Activated CD4-positive, alpha-beta T cell treated with anti-CD3 and anti-CD28 coated beads, Interleukin-2, Interleukin-4, amounts not matched to agents 100 ng/mL and 50 ng/mL, durations not matched to agents 16 hours and 8 hours (primary cell): Measurements from ENCODE around the gene SNRPA1.

Experiments used
- DNase-seq: peaks from one replicate; pipeline ENCODE4 v3.0.0-alpha.2; 2020; ENCODE audit warnings: low spot score

Gene SNRPA1

DNA sequence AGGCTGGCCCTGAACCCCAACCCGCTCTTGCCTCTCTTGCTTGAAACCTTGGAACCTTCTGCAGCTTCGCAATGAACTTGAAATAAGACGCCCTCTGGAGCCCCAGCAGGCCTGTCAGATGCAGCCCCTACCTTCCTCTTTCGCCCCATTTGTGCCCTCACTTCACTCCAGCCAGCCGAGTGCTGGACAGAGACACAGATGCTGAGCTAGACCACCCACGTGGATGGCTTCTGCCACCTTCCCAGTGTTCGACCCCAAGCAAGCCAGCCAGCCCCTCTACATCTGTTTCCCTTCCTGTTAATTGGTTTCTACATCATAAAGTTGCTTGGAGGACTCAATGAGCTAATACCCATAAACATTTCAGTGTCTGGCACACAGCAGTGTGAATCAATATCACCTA, 23.8 kb upstream of the SNRPA1 start:
- DNase-seq = no peak

DNA sequence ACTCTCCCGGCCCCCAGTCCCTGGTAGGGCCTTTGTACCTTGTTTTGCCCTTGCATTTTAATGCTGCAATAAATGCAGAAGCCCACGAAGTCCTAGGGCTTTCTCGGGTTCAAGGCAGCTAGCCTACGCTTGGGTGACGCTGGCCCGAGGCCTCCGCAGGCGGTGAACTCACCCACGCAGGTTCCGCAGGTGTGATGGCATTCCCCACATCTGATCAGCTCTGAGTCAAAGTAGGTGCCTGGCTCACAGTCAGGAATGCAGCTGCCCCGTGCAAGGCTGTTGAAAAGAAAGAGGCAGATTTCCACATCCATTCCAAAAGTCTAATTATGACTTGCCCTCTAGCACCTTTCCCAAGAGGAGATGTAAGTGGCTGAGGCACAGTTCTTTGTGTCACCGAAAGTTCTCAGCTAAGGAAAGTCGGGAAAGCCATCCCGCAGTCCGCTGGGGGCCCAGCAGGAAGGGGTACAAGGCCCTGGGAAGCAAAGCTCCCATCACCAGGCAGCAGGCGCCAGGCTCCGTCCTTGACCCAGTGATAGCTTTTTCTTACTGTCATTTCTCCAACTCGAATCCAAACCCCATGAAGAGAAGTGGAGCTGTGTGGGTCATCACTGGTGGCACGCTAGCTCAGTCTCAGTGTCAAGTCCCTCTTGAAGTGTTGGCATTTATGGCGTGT, 23.2 kb upstream of the SNRPA1 start:
- no peak for DNase-seq

DNA sequence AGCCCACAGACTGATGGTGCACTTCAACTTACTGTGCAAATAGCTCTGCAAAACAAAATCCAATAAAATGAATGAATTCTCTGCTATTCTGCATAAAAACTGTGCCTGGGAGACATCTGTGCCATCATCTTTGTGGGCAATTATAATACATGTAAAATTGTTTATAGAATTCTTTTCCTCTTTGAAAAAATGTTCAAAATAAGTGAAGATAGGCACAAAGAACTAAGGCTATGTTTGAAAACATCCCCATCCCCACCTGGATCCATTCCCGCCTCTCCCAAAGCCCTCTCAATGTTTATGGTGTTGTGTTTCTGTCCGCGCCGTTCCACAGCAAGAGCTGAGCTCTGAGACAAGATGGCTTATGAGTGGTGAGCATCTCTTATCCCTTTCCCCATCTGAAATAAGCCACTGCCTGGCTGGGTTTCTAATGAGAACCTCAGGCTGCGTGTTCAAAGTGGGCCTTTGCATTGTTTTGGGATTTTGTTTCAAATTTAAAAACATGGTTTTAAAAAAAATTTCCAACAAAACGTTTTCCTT, 22.4 kb upstream of the SNRPA1 start:
- DNase-seq = no peak

DNA sequence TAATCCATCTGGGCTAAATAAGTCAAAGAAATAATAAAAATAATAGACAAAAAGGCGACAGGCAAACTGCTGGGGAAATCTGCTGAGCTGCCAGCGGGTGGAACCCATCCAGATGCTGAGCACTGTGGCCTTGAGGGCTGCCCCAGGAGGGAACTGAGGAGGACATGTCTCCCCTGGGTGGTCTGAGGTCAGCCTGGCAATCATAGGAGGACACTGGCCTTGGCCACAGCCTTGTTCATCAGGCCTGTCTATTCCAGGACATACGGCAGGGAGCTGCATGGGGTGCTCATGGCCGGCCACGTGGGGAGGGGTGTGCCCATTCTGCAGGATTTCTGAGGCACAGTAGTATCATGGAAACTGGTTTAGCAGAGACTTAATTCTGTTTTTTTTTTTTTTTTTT, 21.5 kb upstream of the SNRPA1 start:
- no peak for DNase-seq

DNA sequence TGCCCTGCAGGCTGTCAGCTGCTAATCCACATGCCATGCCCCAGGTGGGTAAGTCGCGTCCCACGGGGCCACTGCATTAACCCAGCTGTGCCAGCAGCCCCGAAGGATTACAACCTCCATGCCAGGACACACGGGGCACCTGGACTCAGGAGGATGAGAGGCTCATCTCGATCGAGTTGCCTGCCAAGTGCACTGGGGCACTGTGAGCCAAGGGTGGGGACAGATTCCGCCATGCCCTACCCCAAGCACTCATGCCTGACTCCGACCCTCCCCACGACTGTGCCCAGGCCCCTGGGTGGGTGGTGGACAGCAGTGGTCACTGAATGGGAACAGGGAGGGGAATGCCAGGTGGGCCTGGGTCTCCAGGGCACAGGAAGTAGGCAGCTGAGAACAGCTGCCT, 20.7 kb upstream of the SNRPA1 start:
- DNase-seq = no peak

DNA sequence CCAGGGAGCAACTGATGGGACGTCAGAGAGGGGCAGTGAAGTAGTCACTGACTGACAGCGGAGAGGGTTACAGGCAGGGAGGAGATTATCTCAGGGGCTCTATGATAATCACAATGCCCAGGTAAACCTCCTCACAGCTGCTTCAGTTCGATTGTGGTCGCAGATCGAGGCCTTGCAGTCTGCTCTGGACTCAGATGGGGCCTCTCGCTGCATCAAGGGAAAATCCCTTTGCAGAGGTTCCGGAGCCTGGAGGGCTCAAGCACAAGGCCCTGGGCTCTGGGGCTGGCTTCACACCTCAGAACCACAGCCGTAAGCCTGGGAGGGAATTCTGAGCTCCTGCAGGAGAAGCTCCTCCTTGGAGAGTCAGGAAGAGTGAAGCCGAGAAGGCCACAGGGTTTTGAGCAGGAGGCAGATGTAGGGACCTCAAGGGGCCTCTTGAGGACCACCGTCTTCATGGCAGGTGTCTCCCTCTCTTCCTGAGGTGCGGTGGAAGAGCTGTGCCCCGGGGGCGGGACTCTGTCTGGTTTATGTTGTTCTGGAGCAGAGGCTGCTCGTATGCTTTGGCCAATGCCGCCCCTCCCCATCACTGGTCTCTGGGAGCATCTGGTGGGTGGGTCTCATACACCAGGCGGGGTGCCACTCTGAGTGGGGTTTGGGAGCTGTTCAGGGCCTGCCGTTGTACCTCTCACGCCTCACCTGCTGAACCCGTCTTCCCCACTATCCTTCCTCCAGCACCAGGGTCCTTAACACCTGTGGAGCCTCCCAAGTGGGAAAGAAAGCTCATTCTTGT, 19.5 kb upstream of the SNRPA1 start:
- DNase-seq = no peak

DNA sequence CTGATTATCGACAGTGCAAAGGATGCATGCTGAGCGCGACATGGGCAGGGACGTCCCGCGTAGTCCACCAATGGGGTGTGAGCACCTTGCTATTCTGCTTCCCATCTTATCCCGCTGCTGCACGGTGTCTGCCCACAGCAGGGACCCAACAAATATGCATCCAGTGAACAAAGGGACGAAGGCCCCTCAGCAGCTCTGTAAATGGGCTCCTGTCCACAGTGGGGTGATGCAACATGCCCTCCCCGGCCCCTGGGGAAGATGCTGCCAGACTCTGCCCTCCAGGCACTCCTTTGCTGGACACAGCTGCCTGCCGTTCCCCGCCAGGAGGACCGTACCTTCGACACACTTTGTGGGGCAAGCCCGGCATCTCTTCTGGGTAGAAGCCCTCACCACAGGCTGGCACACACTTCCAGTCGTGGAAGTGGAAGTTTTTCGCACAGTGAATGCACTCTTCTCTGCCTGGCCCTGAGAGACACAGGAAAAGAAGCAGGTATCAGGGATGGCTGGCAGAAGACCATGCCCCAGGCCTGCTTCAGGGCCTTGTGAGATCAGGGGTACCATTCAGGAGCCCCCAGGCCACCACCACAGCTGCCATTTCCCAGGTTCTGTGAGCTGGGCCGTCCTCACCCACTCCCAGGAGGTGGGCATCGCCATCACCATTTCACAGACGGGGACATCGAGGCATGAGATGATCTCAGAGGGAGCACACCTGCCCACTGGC, 18.2 kb upstream of the SNRPA1 start:
- DNase-seq = no peak

DNA sequence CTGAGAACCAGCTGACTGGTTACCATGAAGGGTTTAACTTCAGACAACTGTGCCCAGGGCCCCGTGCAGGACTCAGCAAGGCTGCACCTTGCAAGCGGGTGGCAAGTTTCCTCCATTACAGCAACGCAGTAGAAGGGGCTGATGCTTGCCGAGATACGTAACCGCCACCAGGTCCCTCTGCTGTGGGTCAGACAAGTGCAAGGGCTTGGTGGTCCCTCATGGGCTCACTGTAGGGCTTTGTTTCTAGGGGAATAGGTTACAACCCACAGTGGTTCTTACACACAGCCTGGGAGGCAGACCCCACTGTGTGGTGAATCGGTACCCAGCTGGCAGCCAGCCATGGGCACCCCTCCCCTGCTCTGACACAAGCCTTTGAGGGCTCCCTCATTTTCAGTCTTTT, 15.5 kb upstream of the SNRPA1 start:
- DNase-seq = no peak

DNA sequence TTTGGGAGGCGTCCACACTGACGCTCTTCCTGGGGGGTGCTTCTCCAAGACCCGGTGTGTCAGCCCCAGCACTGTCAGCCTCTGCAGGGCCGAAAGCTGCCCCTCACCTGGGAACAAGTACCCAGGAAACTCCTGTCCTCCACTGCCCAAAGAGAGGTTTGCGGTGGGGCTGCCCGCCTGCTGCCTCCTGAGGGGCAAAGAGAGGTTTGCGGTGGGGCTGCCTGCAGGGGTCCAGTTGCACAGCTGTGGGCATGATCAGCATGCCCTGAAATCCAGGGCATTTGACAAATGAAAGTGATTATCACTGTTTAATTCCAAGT, 15.1 kb upstream of the SNRPA1 start:
- DNase-seq = no peak

DNA sequence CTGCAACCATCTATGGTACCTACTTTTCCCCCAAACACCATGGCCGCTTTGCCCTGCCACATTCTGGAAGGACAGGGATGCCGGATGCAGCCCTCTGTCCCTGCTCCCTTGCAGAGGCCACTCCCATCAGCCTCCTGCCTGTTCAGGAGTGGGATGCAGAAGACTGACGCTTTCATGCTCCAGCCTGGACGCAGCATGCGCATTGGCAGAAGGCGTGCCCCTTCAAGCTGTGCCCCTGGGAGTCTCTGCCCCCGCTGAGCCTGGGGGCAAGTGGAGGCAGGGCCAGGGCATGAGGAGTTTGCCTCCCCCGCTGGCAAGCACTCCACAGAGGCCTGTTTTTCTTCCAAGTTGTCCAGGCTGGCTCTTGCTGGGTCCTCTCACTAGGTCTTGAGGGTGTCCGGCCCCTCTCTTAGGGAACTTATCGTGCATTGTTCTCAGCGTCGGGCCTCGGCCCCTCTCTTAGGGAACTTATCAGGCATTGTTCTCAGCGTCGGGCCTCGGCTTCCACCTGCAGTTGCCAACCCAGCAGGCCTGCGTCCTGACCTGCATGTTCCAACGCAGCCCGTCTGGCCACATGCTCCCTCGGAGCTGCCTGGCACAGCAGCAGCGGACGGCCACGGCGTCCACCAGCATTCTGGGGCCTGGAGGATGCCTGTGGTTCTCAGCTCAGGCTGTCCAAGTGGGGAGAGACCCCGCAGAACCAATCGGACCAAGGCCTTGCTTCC, 14.6 kb upstream of the SNRPA1 start:
- DNase-seq = no peak

DNA sequence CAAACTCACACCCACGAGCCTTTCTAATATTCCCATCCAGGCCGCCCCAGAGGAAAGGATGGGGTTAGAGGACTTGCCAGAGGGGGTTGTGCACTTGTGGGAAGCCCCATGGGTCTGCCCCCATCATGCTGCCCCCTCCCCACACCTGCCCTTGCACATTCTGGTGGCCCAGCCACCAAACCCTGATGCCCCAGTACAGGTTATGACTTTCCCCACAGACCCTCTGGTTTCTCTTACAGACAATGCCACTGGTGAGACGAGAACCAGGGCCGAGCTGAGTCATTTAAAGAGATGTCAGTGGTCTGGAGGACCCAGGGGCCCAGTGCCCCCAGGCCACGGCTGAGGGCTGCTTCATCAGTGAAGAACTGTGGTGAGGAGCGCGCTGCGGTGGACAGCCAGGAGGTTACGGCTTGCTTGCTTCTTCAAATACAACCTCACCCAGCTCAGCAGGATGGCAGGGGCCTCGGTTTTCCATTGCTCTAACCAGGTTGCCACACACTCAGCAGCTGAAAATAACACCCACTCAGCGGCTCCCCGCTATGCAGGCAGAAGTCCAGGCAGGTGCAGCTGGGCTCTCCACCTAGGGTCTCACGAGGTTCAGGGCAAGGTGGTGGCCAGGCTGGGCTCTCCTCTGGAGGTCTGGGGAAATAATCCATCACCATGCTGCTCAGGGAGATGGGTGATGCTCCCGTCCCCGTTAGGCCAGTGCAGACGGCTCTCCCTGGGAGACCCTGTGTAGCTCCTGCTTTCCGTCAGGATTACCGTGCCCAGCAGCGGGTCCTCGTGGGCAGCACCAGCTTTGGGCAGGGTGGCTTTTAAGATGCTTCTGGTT, 13.8 kb upstream of the SNRPA1 start:
- DNase-seq = no peak

DNA sequence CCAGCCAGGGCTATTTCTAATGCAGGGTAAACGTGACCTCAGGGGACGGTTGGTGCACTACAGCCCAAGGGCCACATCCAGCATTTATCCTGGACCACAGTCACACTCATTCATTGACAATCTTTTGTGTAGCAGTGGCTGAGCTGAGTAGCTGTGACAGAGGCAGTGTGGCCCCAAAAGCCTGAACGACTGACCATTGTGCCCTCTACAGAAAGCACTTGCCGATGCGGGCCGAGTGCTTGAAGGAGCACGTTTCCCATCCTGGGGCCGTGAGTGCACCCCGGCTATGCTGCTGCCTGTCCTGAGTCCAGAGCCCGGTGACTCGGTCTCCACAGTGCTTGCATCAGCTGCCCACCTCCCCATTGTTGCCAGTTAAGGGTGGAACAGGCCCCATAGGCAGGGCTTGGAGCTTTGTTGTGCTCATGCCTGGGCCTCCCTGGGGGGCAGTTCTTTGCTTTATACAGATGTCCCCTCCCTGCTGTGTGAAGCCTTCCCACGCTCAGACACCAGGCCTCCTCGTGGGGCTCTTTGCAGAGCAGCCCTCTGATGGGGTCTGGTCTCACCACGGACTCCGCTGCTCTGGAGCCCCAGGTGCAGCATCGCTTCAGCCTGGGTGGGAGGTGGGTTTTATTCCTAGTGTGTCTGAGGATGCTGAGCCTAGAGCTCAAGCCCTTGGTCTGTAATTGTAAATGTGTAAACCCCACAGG, 13.0 kb upstream of the SNRPA1 start:
- DNase-seq = no peak

DNA sequence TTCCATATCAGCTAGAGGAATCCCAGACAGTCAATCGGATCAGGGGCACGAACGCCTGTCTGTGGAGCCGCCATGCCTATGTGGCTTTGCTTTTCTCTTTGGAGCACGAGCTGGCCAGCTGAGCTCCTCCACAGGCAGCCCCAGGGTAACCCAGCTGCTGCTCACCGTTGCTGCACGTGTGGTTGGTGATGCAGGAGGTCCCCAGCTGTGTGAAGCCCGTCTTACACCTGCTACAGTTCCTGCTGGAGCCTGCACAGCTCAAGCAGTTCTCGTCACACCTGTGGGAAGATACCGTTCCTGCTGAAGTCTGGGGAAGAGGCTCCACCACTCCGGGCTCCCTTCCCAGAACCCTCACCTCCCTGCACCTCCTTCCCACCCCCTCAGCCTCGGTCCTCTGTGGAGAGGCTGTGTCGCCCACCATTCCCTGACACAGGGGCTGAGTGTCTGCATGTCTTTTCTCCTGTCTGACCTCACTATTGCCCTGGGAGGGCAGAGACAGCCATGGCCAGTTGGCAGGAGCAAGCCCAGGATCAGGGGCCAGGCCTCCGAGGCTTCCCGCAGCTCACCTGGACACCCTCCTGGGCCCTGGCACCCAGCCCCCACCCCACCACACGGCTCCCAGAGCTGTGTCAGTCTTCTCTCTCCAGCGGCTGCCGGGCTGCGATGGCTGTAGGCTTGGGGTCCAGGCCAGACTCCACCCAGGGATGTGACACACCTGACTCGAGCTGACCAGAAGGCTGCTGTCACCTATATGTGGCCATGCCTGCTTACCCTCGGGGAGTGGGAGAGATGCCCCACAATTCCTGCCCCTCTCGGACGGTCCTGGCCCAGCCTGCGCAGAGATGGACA, 12.2 kb upstream of the SNRPA1 start:
- no peak for DNase-seq

DNA sequence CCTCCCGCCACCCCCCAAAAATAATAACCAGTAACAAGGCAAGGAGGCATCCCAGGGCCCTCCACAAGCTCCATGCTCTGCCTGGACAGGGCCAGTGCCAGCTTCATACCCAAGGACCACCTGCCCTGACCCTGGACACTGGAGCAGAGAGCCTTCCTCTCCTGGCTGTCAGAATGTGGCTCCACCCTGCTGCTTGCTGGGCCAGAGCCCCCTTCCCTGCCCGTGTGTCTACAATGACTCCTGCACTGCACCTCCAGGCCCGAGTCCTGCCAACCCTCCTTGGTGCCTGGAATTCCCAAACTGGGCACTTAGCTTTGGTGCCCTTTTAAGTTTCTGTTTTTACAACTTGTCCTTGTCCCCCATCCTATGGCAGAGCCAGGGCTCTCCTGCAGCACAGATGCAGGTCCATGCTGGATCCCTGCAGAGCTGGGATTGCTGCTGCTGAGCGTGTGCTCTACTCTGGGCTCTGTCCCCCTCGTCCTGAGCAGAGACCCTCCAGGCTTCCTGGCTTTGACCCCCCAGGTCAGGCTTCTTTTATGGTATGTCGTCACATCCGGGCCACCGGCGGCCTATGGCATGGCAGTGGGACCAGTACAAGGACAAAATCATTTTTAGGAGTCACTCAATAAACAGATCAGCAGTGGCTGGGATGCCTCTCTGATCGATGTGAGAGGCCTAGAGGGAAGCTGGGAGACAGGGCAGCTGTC, 11.4 kb upstream of the SNRPA1 start:
- no peak for DNase-seq

DNA sequence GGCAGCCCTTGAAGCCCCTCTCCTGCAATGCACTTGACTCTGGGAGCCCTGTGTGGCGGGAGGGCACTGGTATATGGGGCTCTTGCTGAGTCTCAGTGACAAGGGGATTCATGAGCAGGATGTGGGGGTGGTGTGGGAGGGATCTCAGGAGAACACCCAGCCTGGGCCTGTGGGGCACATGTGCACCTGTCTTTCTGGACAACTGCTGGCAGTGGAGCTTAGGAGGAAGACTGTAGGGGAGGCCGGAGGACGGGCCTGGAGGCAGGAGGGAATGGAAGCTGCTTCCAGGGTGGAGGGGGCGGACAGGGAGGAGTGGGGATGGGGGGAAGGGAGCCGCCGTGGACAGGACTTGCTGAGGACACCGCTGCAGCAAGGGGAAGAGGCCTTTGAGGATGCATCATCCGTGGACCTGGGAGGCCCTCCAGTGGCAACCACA, 10.8 kb upstream of the SNRPA1 start:
- no peak for DNase-seq

DNA sequence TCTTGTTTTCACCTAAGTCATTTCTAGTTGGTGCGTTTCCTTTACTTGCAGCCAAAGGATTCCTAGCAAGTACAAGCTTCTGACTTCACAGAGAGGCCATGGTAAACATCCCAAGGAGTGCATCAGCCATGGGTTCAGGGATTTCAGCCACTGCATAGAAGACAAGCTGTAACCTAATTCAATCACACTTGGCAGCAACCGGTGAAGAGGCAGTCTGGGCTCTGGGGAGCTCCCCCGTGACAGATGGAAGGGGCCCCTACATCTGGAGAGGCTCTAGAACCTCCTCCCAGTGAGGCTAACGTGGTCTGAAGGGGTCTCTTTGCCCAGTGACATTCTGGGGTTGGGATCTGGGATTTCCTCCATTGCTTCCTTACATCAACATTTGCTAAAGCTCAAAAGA, 8.4 kb upstream of the SNRPA1 start:
- DNase-seq = no peak

DNA sequence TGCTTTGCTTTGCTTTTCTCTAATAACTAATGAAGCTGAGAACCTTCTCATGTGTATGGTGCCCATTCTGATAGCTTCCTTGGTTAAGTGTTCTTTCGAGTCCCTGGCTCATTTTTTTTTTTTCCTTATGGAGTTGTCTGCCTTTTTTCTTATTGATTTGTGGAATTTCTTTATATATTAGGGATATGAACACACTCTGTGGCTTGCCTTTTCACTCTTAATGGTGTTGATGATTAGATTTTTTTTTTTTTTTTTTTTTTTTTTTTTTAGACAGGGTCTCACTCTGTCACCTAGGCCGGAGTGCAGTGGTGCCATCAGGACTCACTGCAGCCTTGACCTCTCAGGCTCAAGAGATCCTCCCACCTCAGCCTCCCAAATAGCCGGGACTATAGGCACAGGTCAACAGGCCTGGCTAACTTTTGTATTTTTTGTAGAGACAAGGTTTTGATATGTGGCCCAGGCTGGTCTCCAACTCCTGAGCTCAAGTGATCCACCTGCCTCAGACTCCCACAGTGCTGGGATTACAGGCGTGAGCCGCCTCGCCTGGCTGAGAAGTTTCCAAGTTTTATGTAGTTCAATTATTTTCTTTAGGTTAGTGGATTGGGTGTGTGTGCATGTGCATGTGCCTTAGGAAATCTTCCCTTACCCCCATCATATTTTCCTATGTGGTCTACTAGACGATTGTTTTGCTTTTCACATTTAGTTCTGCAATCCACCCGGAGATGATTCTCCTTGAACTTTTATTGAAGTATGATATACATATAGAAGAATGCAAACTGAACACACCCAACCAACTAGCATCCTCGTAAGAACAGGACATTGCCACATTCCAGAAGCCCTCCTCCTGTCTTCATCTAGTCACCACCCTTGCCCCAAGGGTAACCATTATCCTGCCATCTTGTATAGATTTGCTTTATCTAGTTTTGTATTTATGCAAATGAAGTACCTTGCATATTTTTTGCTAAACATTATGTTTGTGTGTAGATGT, 1.7 kb upstream of the SNRPA1 start:
- no peak for DNase-seq

DNA sequence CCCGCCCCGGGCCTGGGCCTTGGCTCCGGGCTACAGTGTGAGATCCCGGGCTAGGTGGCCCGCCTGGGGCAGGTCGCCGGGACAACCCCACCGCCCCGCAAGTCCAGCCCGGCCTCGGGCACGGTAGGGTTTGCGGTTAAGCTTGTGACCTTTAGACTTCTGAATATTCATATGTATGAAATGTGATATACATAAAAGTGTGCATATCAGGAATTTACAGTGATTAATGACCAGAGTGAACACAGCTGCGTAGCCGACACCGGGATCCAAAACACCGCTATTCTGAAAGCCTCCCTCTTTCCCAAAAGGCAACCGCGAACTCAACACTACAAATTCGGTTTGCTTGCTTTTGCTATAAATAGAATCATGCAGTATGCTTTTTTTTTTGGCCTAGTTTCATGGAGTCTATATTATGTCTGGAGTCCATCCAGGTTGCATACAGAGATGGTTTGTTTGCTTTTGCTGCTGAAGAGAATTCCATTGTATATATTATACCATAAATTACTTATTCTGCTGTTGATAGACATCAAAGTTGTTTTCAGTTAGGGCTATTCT, 636 bp upstream of the SNRPA1 start:
- no peak for DNase-seq
